HEK293T (cell line): ENCODE results near the gene CIB4.

Experiments
- CTCF ChIA-PET: fragments of 350-600 bp; formaldehyde crosslinking; extraction: SDS; loops from one replicate; lab custom pipeline; 2021; ENCODE audit warnings: antibody characterized with exemption, inconsistent platforms; lab: Yijun Ruan, JAX
- POLR2A ChIA-PET: fragments of 350-600 bp; formaldehyde crosslinking; extraction: SDS; loops from one replicate; lab custom pipeline; 2020; ENCODE audit warnings: antibody characterized with exemption, inconsistent platforms; lab: Yijun Ruan, JAX
- DNase-seq: peaks from one replicate; pipeline ENCODE4 v3.0.0; 2012; ENCODE audit warnings: mixed read lengths; ENCODE audit errors: extremely low spot score
- ARNT ChIP-seq: fragments of 450-650 bp; IDR thresholded peaks from 2 replicates; pipeline ENCODE4 v1.6.1; 2017; ENCODE audit warnings: mild to moderate bottlenecking
- BHLHE40 ChIP-seq: fragments of 450-650 bp; IDR thresholded peaks from 2 replicates; pipeline ENCODE4 v1.6.1; 2016; ENCODE audit warnings: mild to moderate bottlenecking, moderate library complexity, borderline replicate concordance
- CTBP1 ChIP-seq: fragments of 450-650 bp; IDR thresholded peaks from 2 replicates; pipeline ENCODE4 v1.6.1; 2016; ENCODE audit warnings: borderline replicate concordance
- ELF4 ChIP-seq: fragments of 450-650 bp; IDR thresholded peaks from 2 replicates; pipeline ENCODE4 v1.6.1; 2017; ENCODE audit warnings: antibody characterized with exemption
- FOXA1 ChIP-seq: fragments of 450-650 bp; IDR thresholded peaks from 2 replicates; pipeline ENCODE4 v1.6.1; 2016; ENCODE audit warnings: mild to moderate bottlenecking
- FOXK2 ChIP-seq: fragments of 450-650 bp; IDR thresholded peaks from 2 replicates; pipeline ENCODE4 v1.6.1; 2016; ENCODE audit warnings: mild to moderate bottlenecking
- FOXM1 ChIP-seq: fragments of 450-650 bp; IDR thresholded peaks from 2 replicates; pipeline ENCODE4 v1.6.1; 2017; ENCODE audit warnings: mild to moderate bottlenecking, borderline replicate concordance
- HDGF ChIP-seq: fragments of 450-650 bp; IDR thresholded peaks from 2 replicates; pipeline ENCODE4 v1.6.1; 2017; ENCODE audit warnings: antibody characterized with exemption, borderline replicate concordance
- L3MBTL2 ChIP-seq: fragments of 450-650 bp; conservative IDR thresholded peaks from 2 replicates; pipeline ENCODE4 v1.6.1; 2016; ENCODE audit warnings: mild to moderate bottlenecking
- LEF1 ChIP-seq: fragments of 450-650 bp; IDR thresholded peaks from 2 replicates; pipeline ENCODE4 v1.6.1; 2017; ENCODE audit warnings: mild to moderate bottlenecking, borderline replicate concordance
- NFRKB ChIP-seq: fragments of 450-650 bp; IDR thresholded peaks from 2 replicates; pipeline ENCODE4 v1.6.1; 2016; ENCODE audit warnings: mild to moderate bottlenecking, moderate library complexity
- SP1 ChIP-seq: fragments of 450-650 bp; IDR thresholded peaks from 2 replicates; pipeline ENCODE4 v1.6.1; 2017
- SUZ12 ChIP-seq: fragments of 450-650 bp; IDR thresholded peaks from 2 replicates; pipeline ENCODE4 v1.6.1; 2016; ENCODE audit warnings: mild to moderate bottlenecking
- TARDBP ChIP-seq: fragments of 450-650 bp; IDR thresholded peaks from 2 replicates; pipeline ENCODE4 v1.6.1; 2016
- ZNF384 ChIP-seq: fragments of 450-650 bp; IDR thresholded peaks from 2 replicates; pipeline ENCODE4 v1.6.1; 2016
- TF ChIP-seq, protein P1 (sequence below): fragments of 450-650 bp; IDR thresholded peaks from 2 replicates; pipeline ENCODE4 v1.6.1; 2016

CIB4 gene

DNA sequence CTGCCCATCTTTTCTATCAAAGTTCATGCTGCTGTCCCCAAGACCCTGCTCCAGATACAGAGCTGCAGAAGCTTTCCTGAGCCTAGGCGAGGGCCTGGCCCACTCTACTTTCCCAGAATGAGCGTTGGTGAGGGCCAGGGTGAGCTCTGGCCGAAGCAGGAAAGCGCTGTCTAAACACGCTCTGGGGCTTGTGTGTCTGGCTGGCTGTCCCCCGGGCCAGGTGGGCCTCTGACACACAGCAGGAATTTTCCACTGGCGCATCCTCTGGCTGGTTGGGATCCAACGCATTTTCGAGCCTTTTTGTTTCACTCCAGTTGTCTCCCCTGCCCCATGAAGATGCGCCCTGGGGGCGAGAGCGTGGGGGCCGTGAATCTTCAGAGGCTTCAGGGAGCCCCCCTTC lies 33.6 kb upstream of the CIB4 start:
- CTCF ChIA-PET = no interaction called here
- no peak for DNase-seq
- POLR2A ChIA-PET = no interaction called here
- TF ChIP-seq LEF1 = no peak
- no peak for TF ChIP-seq L3MBTL2
- no peak for TF ChIP-seq ELF4
- TF ChIP-seq FOXK2 = no peak
- no peak for TF ChIP-seq ARNT
- no peak for TF ChIP-seq ZNF384
- TF ChIP-seq SUZ12 = no peak
- no peak for TF ChIP-seq SP1
- no peak for TF ChIP-seq FOXM1
- TF ChIP-seq CTBP1 = no peak
- no peak for TF ChIP-seq NFRKB
- no peak for TF ChIP-seq HDGF
- no peak for TF ChIP-seq FOXA1
- TF ChIP-seq BHLHE40 = no peak
- TF ChIP-seq, protein P1, sequence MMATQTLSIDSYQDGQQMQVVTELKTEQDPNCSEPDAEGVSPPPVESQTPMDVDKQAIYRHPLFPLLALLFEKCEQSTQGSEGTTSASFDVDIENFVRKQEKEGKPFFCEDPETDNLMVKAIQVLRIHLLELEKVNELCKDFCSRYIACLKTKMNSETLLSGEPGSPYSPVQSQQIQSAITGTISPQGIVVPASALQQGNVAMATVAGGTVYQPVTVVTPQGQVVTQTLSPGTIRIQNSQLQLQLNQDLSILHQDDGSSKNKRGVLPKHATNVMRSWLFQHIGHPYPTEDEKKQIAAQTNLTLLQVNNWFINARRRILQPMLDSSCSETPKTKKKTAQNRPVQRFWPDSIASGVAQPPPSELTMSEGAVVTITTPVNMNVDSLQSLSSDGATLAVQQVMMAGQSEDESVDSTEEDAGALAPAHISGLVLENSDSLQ = no peak
- no peak for TF ChIP-seq TARDBP

GRCh38 chr2:26674002-26674751 lies 33.0 kb upstream of the CIB4 start:
- no peak for DNase-seq
- CTCF ChIA-PET = interaction anchor here (0.6 kb wide), 1 partner anchor 60 kb away, joined by 3 read pairs; no protein-coding TSS in a partner anchor
- TF ChIP-seq FOXM1 = no peak
- TF ChIP-seq FOXA1 = no peak
- no peak for TF ChIP-seq L3MBTL2
- TF ChIP-seq BHLHE40 = no peak
- no peak for TF ChIP-seq LEF1
- TF ChIP-seq ARNT = no peak
- TF ChIP-seq, protein P1 = no peak
- TF ChIP-seq SP1 = no peak
- no peak for TF ChIP-seq NFRKB
- no peak for TF ChIP-seq HDGF
- no peak for TF ChIP-seq FOXK2
- TF ChIP-seq ELF4 = no peak
- TF ChIP-seq CTBP1 = no peak
- no peak for TF ChIP-seq ZNF384
- TF ChIP-seq SUZ12 = no peak
- TF ChIP-seq TARDBP = no peak
- POLR2A ChIA-PET = no interaction called here

GRCh38 chr2:26672818-26673393 lies 31.7 kb upstream of the CIB4 start:
- POLR2A ChIA-PET = no interaction called here
- CTCF ChIA-PET = no interaction called here

DNA sequence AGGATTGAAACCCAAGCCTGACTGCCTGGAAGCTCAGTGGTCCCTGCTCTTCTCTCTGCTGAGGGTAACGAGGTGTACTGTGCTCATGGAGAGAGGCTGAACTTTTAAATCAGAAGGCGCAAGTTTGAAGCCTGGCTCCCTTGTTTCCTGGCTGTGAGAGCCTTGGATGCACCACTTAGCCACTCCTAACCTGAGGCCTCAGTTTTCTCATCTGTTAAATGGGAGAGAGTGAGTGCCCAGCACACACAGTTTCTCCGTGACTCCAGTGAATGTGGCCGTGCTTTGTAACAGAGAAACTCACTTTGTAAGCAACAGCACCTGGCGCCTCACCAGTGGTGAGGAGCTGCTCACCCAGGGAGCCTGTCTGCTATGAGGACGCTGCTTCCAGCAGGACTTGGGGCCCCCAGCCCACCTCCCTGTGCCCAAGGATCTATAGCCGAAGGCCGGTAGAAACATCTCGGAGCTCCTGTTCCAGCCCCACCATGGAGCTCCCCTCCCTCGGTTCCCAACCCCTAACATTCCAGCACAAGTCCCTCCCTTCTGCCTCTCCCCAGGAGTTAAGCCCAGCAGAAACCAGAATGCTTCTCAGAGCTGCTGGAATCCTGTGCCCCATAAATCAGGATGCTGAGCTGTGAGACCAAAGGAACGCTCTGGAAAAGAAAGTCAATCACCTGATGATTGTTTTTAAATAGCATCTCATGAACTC lies 31.1 kb upstream of the CIB4 start:
- no peak for TF ChIP-seq ELF4
- TF ChIP-seq HDGF = no peak
- TF ChIP-seq SP1 = no peak
- TF ChIP-seq ZNF384 = no peak
- no peak for TF ChIP-seq CTBP1
- TF ChIP-seq, protein P1 = no peak
- TF ChIP-seq FOXM1 = no peak
- TF ChIP-seq ARNT = no peak
- TF ChIP-seq FOXK2 = no peak
- no peak for TF ChIP-seq L3MBTL2
- TF ChIP-seq TARDBP = no peak
- TF ChIP-seq SUZ12 = no peak
- TF ChIP-seq BHLHE40 = no peak
- no peak for TF ChIP-seq NFRKB
- TF ChIP-seq LEF1 = no peak
- no peak for TF ChIP-seq FOXA1
- ChIA-PET POLR2A (no interaction called here), CTCF (interaction anchor here (0.9 kb wide), 1 partner anchor 73 kb away, joined by 3 read pairs; no protein-coding TSS in a partner anchor)
- DNase-seq = no peak

More at GRCh38 chr2:26672818-26673393, 31.7 kb upstream of the CIB4 start:
- TF ChIP-seq SUZ12 (no peak), L3MBTL2 (no peak), BHLHE40 (no peak), LEF1 (no peak), NFRKB (no peak), ARNT (no peak), ELF4 (no peak), HDGF (no peak), CTBP1 (no peak), ZNF384 (no peak)
- no peak for DNase-seq

GRCh38 chr2:26671691-26672090 lies 30.5 kb upstream of the CIB4 start:
- DNase-seq = no peak
- TF ChIP-seq HDGF = no peak
- no peak for TF ChIP-seq FOXA1
- no peak for TF ChIP-seq BHLHE40
- no peak for TF ChIP-seq FOXK2
- no peak for TF ChIP-seq CTBP1
- no peak for TF ChIP-seq FOXM1
- TF ChIP-seq ARNT = no peak
- TF ChIP-seq NFRKB = no peak
- TF ChIP-seq TARDBP = no peak
- no peak for TF ChIP-seq SUZ12
- no peak for TF ChIP-seq ZNF384
- TF ChIP-seq, protein P1 = no peak
- no peak for TF ChIP-seq LEF1
- no peak for TF ChIP-seq ELF4
- TF ChIP-seq SP1 = no peak
- no peak for TF ChIP-seq L3MBTL2
- ChIA-PET POLR2A (no interaction called here), CTCF (interaction anchor here (0.9 kb wide), 1 partner anchor 74 kb away, joined by 3 read pairs; no protein-coding TSS in a partner anchor)
